Aorta (tissue), 5 donors: ENCODE results near the gene SLC4A8. TPM values are rescaled to one million over a fixed set of nuclear protein-coding genes. Genes with fewer than 3 reads are reported as not detected.

ENCODE experiments used
- ATAC-seq: fragments of 200-7000 bp; cut with Tn5 transposase; one replicate; pipeline ENCODE4 v1.9.1; 2022; ENCODE audit warnings: moderate library complexity; ENCODE audit not compliant: low FRiP score
- DNase-seq, 2 donors: peaks; one replicate each; pipeline ENCODE4 v3.0.0-alpha.2; 2020
- H3K27ac ChIP-seq, 2 donors: one replicate each; pipeline ENCODE4 v1.5.1; 2013; ENCODE audit warnings: low read length in 2 of 2, mild to moderate bottlenecking in 2 of 2, moderate library complexity in 2 of 2, control low read depth in 1 of 2, inconsistent platforms in 1 of 2, low read depth in 1 of 2
- H3K27me3 ChIP-seq, 2 donors: one replicate each; pipeline ENCODE4 v1.6.1; 2013; ENCODE audit warnings: control low read depth in 1 of 2, low read length in 1 of 2, mild to moderate bottlenecking in 1 of 2, moderate library complexity in 1 of 2; ENCODE audit not compliant: insufficient read depth in 2 of 2, control insufficient read depth in 1 of 2
- H3K36me3 ChIP-seq, 2 donors: one replicate each; pipeline ENCODE4 v1.6.1; 2013; ENCODE audit warnings: control low read depth in 1 of 2, low read length in 1 of 2, mild to moderate bottlenecking in 1 of 2; ENCODE audit not compliant: insufficient read depth in 2 of 2, control insufficient read depth in 1 of 2
- H3K4me1 ChIP-seq, 2 donors: one replicate each; pipeline ENCODE4 v1.6.1; 2013; ENCODE audit warnings: low read length in 2 of 2, control low read depth in 1 of 2, mild to moderate bottlenecking in 1 of 2, moderate library complexity in 1 of 2; ENCODE audit not compliant: insufficient read depth in 2 of 2, control insufficient read depth in 1 of 2
- H3K4me3 ChIP-seq, 2 donors: one replicate each; pipeline ENCODE4 v1.5.1; 2013; ENCODE audit warnings: low read length in 2 of 2, control low read depth in 1 of 2, mild to moderate bottlenecking in 1 of 2
- H3K9me3 ChIP-seq: one replicate; pipeline ENCODE4 v1.6.1; 2013; ENCODE audit warnings: mild to moderate bottlenecking, low read length; ENCODE audit not compliant: control insufficient read depth
- WGBS, 2 donors: extraction: QIAGEN DNeasy Blood & Tissue Kit; methylation state at CpG; one replicate each; pipeline ENCODE4 v1.1.7; 2013; 5-methylcytosine and 5-hydroxymethylcytosine counted together
- intact Hi-C, 2 donors: fragments of 100-400 bp; cut with DNase I; formaldehyde crosslinking; loops; one replicate each; pipeline versions ENCODE4 v1.14.2 to v1.15.0; 2022
- polyA plus RNA-seq, 2 donors: library from polyadenylated mRNA; stranded (reverse); fragments of 200-250 nt; gene quantifications; one replicate each; pipeline ENCODE4 v1.2.3, GENCODE V29; 2013
- total RNA-seq, 2 donors: library from RNA; stranded (reverse); fragmentation: NEBNext Ultra II Directional; extraction: Animal tissue kit (Norgen Biotek cat#: 25700); gene quantifications; one replicate each; pipeline ENCODE4 v1.2.1, GENCODE V29; 2021
- donor health status: healthy with polysubstance abuse.
- donor health status: Bipolar disorder and iron deficiency.
- donor health status: DM: no; HTN: no; CAD: no.
- donor health status: DM: no; HTN: no; CAD: no.
- donor health status: DM: yes; HTN: yes; CAD: no.

The SLC4A8 gene
- total and polyA plus RNA-seq, 4 donors: 0.36 to 6.1 (median 2.3) TPM

GRCh38 chr12:51471111-51471864 is 46.7 kb downstream of the SLC4A8 start:
- H3K4me3 ChIP-seq: no peak overlapping the region

GRCh38 chr12:51472984-51473383 is 48.4 kb downstream of the SLC4A8 start:
- WGBS, 2 donors: 95 to 98% methylated on average over 2 of the region's 2 CpGs
- intact Hi-C loops: no loop called here
- no peaks in the 10 kb centered on the region for H3K9me3 ChIP-seq
- no peak overlapping the region for H3K4me3 ChIP-seq
- no peak for DNase-seq
- no peak for ATAC-seq
- H3K27me3 ChIP-seq: no peaks in the 10 kb centered on the region
- H3K36me3 ChIP-seq: peaks cover 0 to 2% of the 10 kb centered on the region in 2 donors
- no peaks in the 10 kb centered on the region for H3K4me1 ChIP-seq
- no peak overlapping the region for H3K27ac ChIP-seq

More at GRCh38 chr12:51471111-51471864, 46.7 kb downstream of the SLC4A8 start:
- Histone ChIP-seq H3K4me1 (no peaks in the 10 kb centered on the region), H3K27ac (no peak overlapping the region), H3K36me3 (peaks cover 0 to 2% of the 10 kb centered on the region in 2 donors), H3K9me3 (no peaks in the 10 kb centered on the region), H3K27me3 (no peaks in the 10 kb centered on the region)
- ATAC-seq: no peak
- WGBS, 2 donors: 65 to 73% methylated on average over 7 of the region's 7 CpGs
- no peak for DNase-seq
- intact Hi-C loops: no loop called here

GRCh38 chr12:51473947-51474346 is 49.3 kb downstream of the SLC4A8 start:
- ATAC-seq (no peak), DNase-seq (no peak)
- H3K27me3 ChIP-seq: no peaks in the 10 kb centered on the region
- no peaks in the 10 kb centered on the region for H3K9me3 ChIP-seq
- no peak overlapping the region for H3K27ac ChIP-seq
- no peak overlapping the region for H3K4me3 ChIP-seq
- intact Hi-C loops: no loop called here
- H3K36me3 ChIP-seq: peaks cover 0 to 2% of the 10 kb centered on the region in 2 donors
- 94 to 95% methylated on average over 2 of the region's 2 CpGs for WGBS, 2 donors
- no peaks in the 10 kb centered on the region for H3K4me1 ChIP-seq

GRCh38 chr12:51475543-51475942 is 50.9 kb downstream of the SLC4A8 start:
- DNase-seq: no peak
- Histone ChIP-seq H3K36me3 (no peaks in the 10 kb centered on the region), H3K4me3 (no peak overlapping the region), H3K4me1 (no peaks in the 10 kb centered on the region), H3K9me3 (no peaks in the 10 kb centered on the region), H3K27me3 (no peaks in the 10 kb centered on the region), H3K27ac (no peak overlapping the region)
- WGBS, 2 donors: 88 to 92% methylated on average over 1 of the region's 1 CpG
- ATAC-seq: no peak
- intact Hi-C loops: no loop called here

- Histone ChIP-seq H3K27ac (no peak overlapping the region), H3K4me3 (no peak overlapping the region), H3K9me3 (no peaks in the 10 kb centered on the region), H3K27me3 (no peaks in the 10 kb centered on the region), H3K4me1 (no peaks in the 10 kb centered on the region), H3K36me3 (no peaks in the 10 kb centered on the region)
- ATAC-seq (no peak), DNase-seq (no peak)
- WGBS, 2 donors: 78 to 80% methylated on average over 3 of the region's 3 CpGs
- intact Hi-C loops: no loop called here
Observed at GRCh38 chr12:51480978-51481377, 56.3 kb downstream of the SLC4A8 start.

- 76 to 81% methylated on average over 3 of the region's 3 CpGs for WGBS, 2 donors
- no peak for DNase-seq
- no peak overlapping the region for H3K27ac ChIP-seq
- no peaks in the 10 kb centered on the region for H3K36me3 ChIP-seq
- intact Hi-C loops: no loop called here
- ATAC-seq: no peak
- no peak overlapping the region for H3K4me3 ChIP-seq
- no peaks in the 10 kb centered on the region for H3K4me1 ChIP-seq
- H3K9me3 ChIP-seq: no peaks in the 10 kb centered on the region
- no peaks in the 10 kb centered on the region for H3K27me3 ChIP-seq
Observed at GRCh38 chr12:51482929-51483697, 58.5 kb downstream of the SLC4A8 start.

GRCh38 chr12:51484119-51484518 is 59.5 kb downstream of the SLC4A8 start:
- intact Hi-C loops: no loop called here
- Histone ChIP-seq H3K4me1 (no peaks in the 10 kb centered on the region), H3K9me3 (no peaks in the 10 kb centered on the region), H3K27me3 (no peaks in the 10 kb centered on the region), H3K27ac (no peak overlapping the region), H3K4me3 (no peak overlapping the region), H3K36me3 (no peaks in the 10 kb centered on the region)
- 92% methylated on average over 3 of the region's 3 CpGs for WGBS, 2 donors
- ATAC-seq: no peak
- no peak for DNase-seq

GRCh38 chr12:51488281-51488680 is 63.6 kb downstream of the SLC4A8 start:
- H3K4me3 ChIP-seq: no peak overlapping the region
- no peaks in the 10 kb centered on the region for H3K36me3 ChIP-seq
- H3K27me3 ChIP-seq: no peaks in the 10 kb centered on the region
- intact Hi-C loops: no loop called here
- H3K4me1 ChIP-seq: no peaks in the 10 kb centered on the region
- no peak for DNase-seq
- H3K27ac ChIP-seq: no peak overlapping the region
- no peaks in the 10 kb centered on the region for H3K9me3 ChIP-seq
- ATAC-seq: no peak

GRCh38 chr12:51493281-51493680 is 68.7 kb downstream of the SLC4A8 start:
- Histone ChIP-seq H3K27me3 (no peaks in the 10 kb centered on the region), H3K36me3 (no peaks in the 10 kb centered on the region), H3K9me3 (no peaks in the 10 kb centered on the region), H3K27ac (no peak overlapping the region), H3K4me3 (no peak overlapping the region), H3K4me1 (no peaks in the 10 kb centered on the region)
- ATAC-seq (no peak), DNase-seq (no peak)
- intact Hi-C loops: no loop called here
- 63 to 73% methylated on average over 2 of the region's 2 CpGs for WGBS, 2 donors
